OCI-LY1 (cell line): ENCODE measurements around the gene HDAC7.

ENCODE experiments used
- H2AFZ ChIP-seq: fragments of 200-600 bp; sonication (generic), shearing (Covaris generic); 2 replicates; pipeline ENCODE4 v1.6.0; 2014; ENCODE audit warnings: antibody characterized with exemption, mild to moderate bottlenecking, low read length
- H3F3A ChIP-seq: fragments of 200-600 bp; sonication (generic), shearing (Covaris generic); 2 replicates; pipeline ENCODE4 v1.6.0; 2014; ENCODE audit warnings: mild to moderate bottlenecking, antibody characterized with exemption, low read length, moderate library complexity; ENCODE audit not compliant: insufficient read depth
- H3K27ac ChIP-seq: fragments of 200-600 bp; sonication (generic); 2 replicates; pipeline ENCODE4 v1.5.1; 2014; ENCODE audit warnings: low read length, mixed run types, mild to moderate bottlenecking, low read depth; ENCODE audit not compliant: poor library complexity, severe bottlenecking
- H3K27me3 ChIP-seq: fragments of 200-600 bp; sonication (generic); 2 replicates; pipeline ENCODE4 v1.6.0; 2014; ENCODE audit warnings: antibody characterized with exemption, mild to moderate bottlenecking, low read length, moderate library complexity; ENCODE audit not compliant: insufficient read depth
- H3K36me3 ChIP-seq: fragments of 200-600 bp; sonication (generic); 2 replicates; pipeline ENCODE4 v1.6.1; 2014; ENCODE audit warnings: mild to moderate bottlenecking, antibody characterized with exemption, low read length, moderate library complexity, mixed read lengths; ENCODE audit not compliant: insufficient read depth
- H3K4me1 ChIP-seq: fragments of 200-600 bp; sonication (generic); 2 replicates; pipeline ENCODE4 v1.5.1; 2014; ENCODE audit warnings: mild to moderate bottlenecking, low read length, moderate library complexity; ENCODE audit not compliant: insufficient read depth, severe bottlenecking
- H3K4me2 ChIP-seq: fragments of 200-600 bp; sonication (generic), shearing (Covaris generic); 2 replicates; pipeline ENCODE4 v1.6.1; 2014; ENCODE audit warnings: low read length
- H3K4me3 ChIP-seq: fragments of 200-600 bp; sonication (generic); 2 replicates; pipeline ENCODE4 v1.5.1; 2014; ENCODE audit warnings: low read length, low read depth, mild to moderate bottlenecking, mixed read lengths; ENCODE audit not compliant: poor library complexity, severe bottlenecking
- H3K79me2 ChIP-seq: fragments of 200-600 bp; shearing (Covaris generic); 2 replicates; pipeline ENCODE4 v1.6.1; 2016; ENCODE audit warnings: mixed run types, low read length, mixed read lengths; ENCODE audit not compliant: insufficient read depth
- H3K9ac ChIP-seq: fragments of 200-600 bp; sonication (generic), shearing (Covaris generic); 2 replicates; pipeline ENCODE4 v1.6.1; 2014; ENCODE audit warnings: mild to moderate bottlenecking, low read length, mixed read lengths
- H3K9me2 ChIP-seq: fragments of 200-600 bp; sonication (generic), shearing (Covaris generic); 2 replicates; pipeline ENCODE4 v1.6.1; 2014; ENCODE audit warnings: low read depth, mild to moderate bottlenecking, low read length, mixed read lengths
- H3K9me3 ChIP-seq: fragments of 200-600 bp; shearing (Covaris generic); 2 replicates; pipeline ENCODE4 v1.6.1; 2014; ENCODE audit warnings: low read length, mixed read lengths
- H4K20me1 ChIP-seq: fragments of 200-600 bp; sonication (generic), shearing (Covaris generic); 2 replicates; pipeline ENCODE4 v1.6.0; 2016; ENCODE audit warnings: mild to moderate bottlenecking, low read length; ENCODE audit not compliant: insufficient read depth
- CTCF ChIP-seq: fragments of 200-600 bp; sonication (generic), shearing (Covaris generic); IDR thresholded peaks from 2 replicates; pipeline ENCODE4 v1.5.1; 2017; ENCODE audit warnings: mild to moderate bottlenecking, antibody characterized with exemption, low read length, moderate library complexity, mixed read lengths
- EZH2 ChIP-seq: fragments of 200-600 bp; sonication (generic), shearing (Covaris generic); IDR thresholded peaks from 2 replicates; pipeline ENCODE4 v1.8.0; 2017; ENCODE audit warnings: borderline replicate concordance, mixed run types, mild to moderate bottlenecking, antibody characterized with exemption, low read length, moderate library complexity, mixed read lengths

Gene HDAC7

GRCh38 chr12:47805417-47805816, 14.3 kb downstream of the HDAC7 start:
- Histone ChIP-seq H3K9me3 (no peaks in the 10 kb centered on the region), H2AFZ (no peak overlapping the region), H3K79me2 (0 out of 2 replicates have a peak, but pooled peaks cover 8% of the 10 kb centered on the region), H3K36me3 (peaks cover 42% of the 10 kb centered on the region), H3K27me3 (no peaks in the 10 kb centered on the region), H3K4me3 (no peak overlapping the region), H3K9ac (no peak overlapping the region; the same call in 1 of the 2 replicates), H3K4me2 (no peak overlapping the region; the same call in 1 of the 2 replicates), H3F3A (no peaks in the 10 kb centered on the region), H3K4me1 (peaks cover 82% of the 10 kb centered on the region), H3K9me2 (no peaks in the 10 kb centered on the region), H3K27ac (peak overlapping the region; percentile 98), H4K20me1 (no peaks in the 10 kb centered on the region)
- TF ChIP-seq CTCF, result no peak
- no peak for TF ChIP-seq EZH2

DNA sequence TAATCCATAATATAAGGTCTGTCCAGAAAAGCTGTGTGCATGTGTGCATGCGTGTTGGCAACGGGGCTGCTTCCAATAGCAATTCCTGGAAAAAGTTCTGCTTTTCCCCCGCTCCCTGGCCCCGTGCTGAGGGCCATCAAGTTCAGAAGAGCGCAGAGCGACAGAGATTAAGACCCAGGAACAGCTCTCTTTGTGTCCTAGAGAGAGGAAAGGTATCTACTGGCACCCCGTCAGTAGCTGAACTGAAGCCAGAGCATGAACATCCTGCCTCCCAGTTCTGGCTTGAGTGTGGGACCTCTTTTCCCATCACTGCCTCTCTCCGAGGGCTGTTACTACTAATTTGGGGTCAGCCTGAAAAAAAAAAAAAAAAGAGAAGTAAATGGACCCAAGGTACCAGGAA, 15.5 kb downstream of the HDAC7 start:
- Histone ChIP-seq H3K36me3 (peaks cover 42% of the 10 kb centered on the region), H3K79me2 (0 out of 2 replicates have a peak, but pooled peaks cover 8% of the 10 kb centered on the region), H3K9me2 (no peaks in the 10 kb centered on the region), H3K4me3 (no peak overlapping the region), H3K27ac (no peak overlapping the region), H3K27me3 (no peaks in the 10 kb centered on the region), H3K4me1 (peaks cover 75% of the 10 kb centered on the region), H4K20me1 (no peaks in the 10 kb centered on the region), H3K9ac (no peak overlapping the region), H3K9me3 (no peaks in the 10 kb centered on the region), H3K4me2 (no peak overlapping the region; the same call in 1 of the 2 replicates), H2AFZ (no peak overlapping the region), H3F3A (no peaks in the 10 kb centered on the region)
- no peak for TF ChIP-seq CTCF
- TF ChIP-seq EZH2, result no peak

GRCh38 chr12:47803191-47803875, 16.4 kb downstream of the HDAC7 start:
- H3K4me2 ChIP-seq, result peak overlapping the region; percentile 5; the same call in 1 of the 2 replicates
- no peaks in the 10 kb centered on the region for H3F3A ChIP-seq
- TF ChIP-seq EZH2 (no peak), CTCF (no peak)
- no peaks in the 10 kb centered on the region for H3K9me3 ChIP-seq
- 0 out of 2 replicates have a peak, but pooled peaks cover 8% of the 10 kb centered on the region for H3K79me2 ChIP-seq
- no peaks in the 10 kb centered on the region for H3K27me3 ChIP-seq
- H3K9ac ChIP-seq, result peak overlapping the region; percentile 25; the same call in 1 of the 2 replicates
- peaks cover 74% of the 10 kb centered on the region for H3K4me1 ChIP-seq
- H4K20me1 ChIP-seq, result no peaks in the 10 kb centered on the region
- no peak overlapping the region for H3K4me3 ChIP-seq
- no peaks in the 10 kb centered on the region for H3K9me2 ChIP-seq
- peak overlapping the region; percentile 65 for H3K27ac ChIP-seq
- peaks cover 47% of the 10 kb centered on the region for H3K36me3 ChIP-seq
- no peak overlapping the region for H2AFZ ChIP-seq
